ENCODE results near the gene KMT2C.
A peak's percentile ranks its signal among the peaks of the same experiment; 100 is the strongest.
"Not testable (repeated sequence)": the region's sequence is repeated elsewhere in the genome, so short reads cannot be mapped to it uniquely, and the experiment has no call there.

Gene KMT2C

GRCh38 chr7:152441168-152441567 is 5.4 kb upstream of the KMT2C start:
- DNase-seq: not testable (repeated sequence)

- not testable (repeated sequence) for DNase-seq
Observed at GRCh38 chr7:152438017-152438416, 2.2 kb upstream of the KMT2C start.

GRCh38 chr7:152436931-152437575 is 1.2 kb upstream of the KMT2C start:
- DNase-seq: not testable (repeated sequence)

- peak; percentile 90 to 94 for DNase-seq
Observed at GRCh38 chr7:152436111-152436930, 518 bp upstream of the KMT2C start.

GRCh38 chr7:152434511-152435383 is 1.1 kb downstream of the KMT2C start:
- peak in 1 of 2 donors; percentile 40 for DNase-seq

GRCh38 chr7:152433721-152434490 is 1.9 kb downstream of the KMT2C start:
- DNase-seq: peak; percentile 73 to 84

DNA sequence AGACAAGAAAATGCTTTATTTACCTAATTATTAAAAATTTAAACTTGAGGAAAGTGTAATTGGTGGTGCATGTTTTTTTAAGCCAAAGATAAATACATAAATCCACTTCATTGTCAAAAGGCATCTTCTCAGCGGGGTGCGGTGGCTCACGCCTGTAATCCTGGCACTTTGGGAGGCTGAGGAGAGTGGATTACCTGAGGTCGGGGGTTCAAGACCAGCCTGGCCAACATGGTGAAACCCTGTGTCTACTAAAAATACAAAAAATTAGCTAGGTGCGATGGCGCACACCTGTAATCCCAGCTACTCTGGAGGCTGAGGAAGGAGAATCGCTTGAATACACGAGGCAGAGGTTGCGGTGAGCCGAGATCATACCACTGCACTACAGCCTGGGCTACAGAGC is 3.1 kb downstream of the KMT2C start:
- not testable (repeated sequence) for DNase-seq

DNA sequence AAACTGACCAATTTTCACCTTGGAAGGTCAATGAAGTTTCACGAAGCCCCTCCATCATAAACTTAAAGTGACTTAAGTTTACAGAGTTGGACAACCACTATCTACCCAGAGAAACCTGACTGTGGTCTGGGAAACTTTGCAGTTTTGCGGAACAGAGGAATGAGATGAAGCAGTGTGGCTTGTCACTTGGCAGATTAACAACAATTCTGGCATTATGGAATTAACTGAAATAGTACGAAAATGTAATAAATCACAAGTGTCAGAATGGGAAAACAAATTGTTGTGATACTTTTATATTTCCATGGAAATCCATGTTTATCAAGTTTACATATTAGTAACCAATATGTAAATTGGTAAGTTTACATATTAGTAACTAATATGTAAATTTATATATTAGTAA is 4.9 kb downstream of the KMT2C start:
- DNase-seq: no peak

GRCh38 chr7:152430118-152430517 is 5.7 kb downstream of the KMT2C start:
- not testable (repeated sequence) for DNase-seq

GRCh38 chr7:152424348-152425108 is 11.3 kb downstream of the KMT2C start:
- no peak for DNase-seq

GRCh38 chr7:152423991-152424347 is 11.8 kb downstream of the KMT2C start:
- no peak for DNase-seq

- not testable (repeated sequence) for DNase-seq
Observed at GRCh38 chr7:152423171-152423570, 12.6 kb downstream of the KMT2C start.

DNA sequence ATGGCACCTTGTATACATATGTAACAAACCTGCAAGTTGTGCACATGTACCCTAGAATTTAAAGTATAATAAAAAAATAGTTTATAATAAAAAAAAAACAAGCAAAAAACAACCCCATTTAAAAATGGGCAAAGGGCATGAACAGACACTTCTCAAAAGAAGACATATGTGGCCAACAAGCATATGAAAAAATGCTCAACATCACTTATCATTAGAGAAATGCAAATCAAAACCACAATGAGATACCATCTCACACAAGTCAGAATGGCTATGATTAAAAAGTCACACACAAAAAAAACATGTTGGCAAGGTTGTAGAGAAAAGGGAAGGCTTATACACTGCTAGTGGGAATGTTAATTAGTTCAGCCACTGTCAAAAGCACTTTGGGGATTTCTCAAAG is 14.9 kb downstream of the KMT2C start:
- DNase-seq: not testable (repeated sequence)

GRCh38 chr7:152419473-152420429 is 16.1 kb downstream of the KMT2C start:
- DNase-seq: no peak

DNA sequence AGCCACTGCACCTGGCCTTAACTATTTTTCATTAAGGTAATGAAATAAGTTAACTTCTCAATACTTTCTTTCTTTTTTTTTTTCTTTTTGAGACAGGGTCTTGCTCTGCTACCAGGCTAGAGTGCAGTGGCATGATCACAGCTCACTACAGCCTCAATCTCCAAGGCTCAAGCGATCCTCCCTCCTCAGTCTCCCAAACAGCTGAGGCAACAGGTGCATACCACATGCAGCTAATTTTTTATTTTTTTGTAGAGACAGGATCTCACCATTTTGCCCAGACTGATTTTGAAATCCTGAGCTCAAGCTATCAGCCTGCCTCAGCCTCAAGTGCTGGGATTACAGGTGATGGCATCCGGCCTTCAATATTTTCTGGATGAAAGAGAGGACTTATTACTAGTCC is 21.0 kb downstream of the KMT2C start:
- no peak for DNase-seq

GRCh38 chr7:152411389-152411788 is 24.4 kb downstream of the KMT2C start:
- no peak for DNase-seq

DNA sequence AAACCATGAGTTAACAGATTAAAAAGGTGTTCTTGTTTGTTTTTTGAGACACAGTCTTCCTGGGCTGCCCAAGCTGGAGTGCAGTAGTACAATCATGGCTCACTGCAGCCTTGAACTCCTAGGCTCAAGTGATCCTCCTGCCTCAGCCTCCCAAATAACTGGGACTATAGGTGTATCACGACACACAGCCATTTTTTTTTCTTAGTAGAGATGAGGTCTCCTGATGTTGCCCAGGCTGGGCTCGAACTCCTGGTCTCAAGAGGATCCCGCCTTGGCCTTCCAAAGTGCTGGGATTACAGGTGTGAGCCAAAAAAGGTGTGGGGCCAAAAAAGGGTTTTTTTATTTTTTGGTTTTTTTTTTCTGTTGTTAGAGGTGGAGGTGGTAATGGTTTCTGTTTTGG is 29.3 kb downstream of the KMT2C start:
- no peak for DNase-seq

GRCh38 chr7:152406030-152406429 is 29.8 kb downstream of the KMT2C start:
- DNase-seq: not testable (repeated sequence)

- DNase-seq: no peak
Observed at GRCh38 chr7:152403726-152404125, 32.1 kb downstream of the KMT2C start.
